BLaER1 treated with 17β-estradiol and CSF1 and Interleukin-3, amounts not matched to agents 10 nM and 100 nM (cell line): ENCODE data around the gene GLB1L.

Experiments
- H3K27ac ChIP-seq, 11 experiments: shearing (Covaris generic); formaldehyde crosslinking; 2 replicates each; pipeline ENCODE4 v1.8.1; 2022
- H3K27me3 ChIP-seq, 11 experiments: shearing (Covaris generic); formaldehyde crosslinking; 2 replicates each; pipeline ENCODE4 v1.8.1; 2022
- H3K36me3 ChIP-seq, 11 experiments: shearing (Covaris generic); formaldehyde crosslinking; 2 replicates each; pipeline ENCODE4 v1.8.1; 2022
- H3K4me1 ChIP-seq, 10 experiments: shearing (Covaris generic); formaldehyde crosslinking; 2 replicates each; pipeline ENCODE4 v1.8.1; 2022
- H3K4me2 ChIP-seq, 11 experiments: shearing (Covaris generic); formaldehyde crosslinking; 2 replicates each; pipeline ENCODE4 v1.8.1; 2022
- H3K4me3 ChIP-seq, 10 experiments: shearing (Covaris generic); formaldehyde crosslinking; 2 replicates each; pipeline ENCODE4 v1.8.1; 2022
- H3K9ac ChIP-seq, 11 experiments: shearing (Covaris generic); formaldehyde crosslinking; 2 replicates each; pipeline ENCODE4 v1.8.1; 2022
- H3K9me3 ChIP-seq, 11 experiments: shearing (Covaris generic); formaldehyde crosslinking; replicated peaks in 1 of 11; 2 replicates each; pipeline ENCODE4 v1.8.1; 2022
- H4K20me1 ChIP-seq, 11 experiments: shearing (Covaris generic); formaldehyde crosslinking; 2 replicates each; pipeline ENCODE4 v1.8.1; 2022
- Cebpa-rat ChIP-seq, 11 experiments: shearing (Covaris generic); IDR thresholded peaks; 2 replicates each; pipeline ENCODE4 v1.8.1; 2022

Gene GLB1L

GRCh38 chr2:219245148-219245898 lies at the start of gene GLB1L, which contains the start of gene STK16:
GLB1L (minus strand) TSS chr2:219245444; CDS start chr2:219243573, 1,871 bp downstream.
STK16 (plus strand) TSS chr2:219245479; CDS start chr2:219246000, 521 bp downstream.
- TF ChIP-seq Cebpa-rat (IDR thresholded peaks at IDR 0.05) = no peak
- Histone ChIP-seq H4K20me1 (peaks cover 0 to 15% (median 0%) of the 10 kb centered on the region in 11 experiments; a peak in 2 of 22 replicates), H3K27me3 (no peaks in the 10 kb centered on the region), H3K27ac (peak within 1 kb of the TSS; percentile 83 to 95 (median 91)), H3K4me3 (peak within 1 kb of the TSS; percentile 73 to 93 (median 83)), H3K9ac (peak within 1 kb of the TSS; percentile 86 to 94 (median 90)), H3K9me3 (no peaks in the 10 kb centered on the region), H3K4me1 (peaks cover 55 to 59% (median 58%) of the 10 kb centered on the region in 10 experiments), H3K36me3 (peaks cover 0 to 25% (median 3%) of the 10 kb centered on the region in 11 experiments; a peak in 9 of 22 replicates), H3K4me2 (peak within 1 kb of the TSS; percentile 91 to 100 (median 99))

GRCh38 chr2:219294356-219295351 lies 49.4 kb upstream of the GLB1L start:
- Histone ChIP-seq H3K27ac (peak overlapping the region; percentile 55 to 80 (median 70)), H3K4me3 (peak overlapping the region; percentile 57 to 76 (median 61)), H4K20me1 (peaks cover 0 to 8% (median 0%) of the 10 kb centered on the region in 11 experiments; a peak in 6 of 22 replicates), H3K27me3 (peaks cover 6 to 10% (median 9%) of the 10 kb centered on the region in 11 experiments), H3K9ac (peak overlapping the region; percentile 66 to 87 (median 80)), H3K4me1 (peaks cover 8 to 26% (median 16%) of the 10 kb centered on the region in 10 experiments; a peak in 18 of 20 replicates), H3K9me3 (no peaks in the 10 kb centered on the region), H3K4me2 (peak overlapping the region; percentile 78 to 96 (median 88)), H3K36me3 (no peaks in the 10 kb centered on the region)
- TF ChIP-seq Cebpa-rat (IDR thresholded peaks at IDR 0.05) = no peak

GRCh38 chr2:219293736-219294231 lies 48.5 kb upstream of the GLB1L start:
- no peaks in the 10 kb centered on the region; a peak in 1 of 22 replicates for H4K20me1 ChIP-seq
- TF ChIP-seq Cebpa-rat (IDR thresholded peaks at IDR 0.05) = no peak
- peak overlapping the region in 9 of 11 experiments; percentile 66 to 87 (median 81); a peak in 10 of 22 replicates for H3K9ac ChIP-seq
- peak overlapping the region in 6 of 10 experiments; percentile 58 to 76 (median 60); a peak in 7 of 20 replicates for H3K4me3 ChIP-seq
- peak overlapping the region; percentile 78 to 96 (median 88) for H3K4me2 ChIP-seq
- peaks cover 8 to 26% (median 15%) of the 10 kb centered on the region in 10 experiments; a peak in 18 of 20 replicates for H3K4me1 ChIP-seq
- H3K27ac ChIP-seq = peak overlapping the region in 1 of 11 experiments; percentile 69; a peak in 1 of 22 replicates
- peaks cover 0 to 1% (median under 1%) of the 10 kb centered on the region in 11 experiments; a peak in 12 of 22 replicates for H3K27me3 ChIP-seq
- no peaks in the 10 kb centered on the region for H3K9me3 ChIP-seq
- no peaks in the 10 kb centered on the region for H3K36me3 ChIP-seq

- Histone ChIP-seq H3K4me3 (no peak overlapping the region), H4K20me1 (no peaks in the 10 kb centered on the region; a peak in 1 of 22 replicates), H3K4me1 (peaks cover 8 to 30% (median 14%) of the 10 kb centered on the region in 10 experiments; a peak in 18 of 20 replicates), H3K27me3 (no peaks in the 10 kb centered on the region; a peak in 2 of 22 replicates), H3K9me3 (no peaks in the 10 kb centered on the region), H3K27ac (no peak overlapping the region), H3K36me3 (no peaks in the 10 kb centered on the region), H3K9ac (no peak overlapping the region), H3K4me2 (no peak overlapping the region)
- no peak for TF ChIP-seq Cebpa-rat (IDR thresholded peaks at IDR 0.05)
Measured at GRCh38 chr2:219292616-219293015, 47.4 kb upstream of the GLB1L start.

GRCh38 chr2:219291910-219292490 lies 46.8 kb upstream of the GLB1L start:
- Histone ChIP-seq H3K9ac (no peak overlapping the region), H4K20me1 (no peaks in the 10 kb centered on the region; a peak in 1 of 22 replicates), H3K9me3 (no peaks in the 10 kb centered on the region), H3K4me1 (peaks cover 8 to 32% (median 15%) of the 10 kb centered on the region in 10 experiments; a peak in 18 of 20 replicates), H3K4me3 (no peak overlapping the region), H3K27ac (no peak overlapping the region), H3K27me3 (no peaks in the 10 kb centered on the region; a peak in 2 of 22 replicates), H3K36me3 (no peaks in the 10 kb centered on the region), H3K4me2 (no peak overlapping the region)
- TF ChIP-seq Cebpa-rat (IDR thresholded peaks at IDR 0.05) = no peak

- Histone ChIP-seq H3K27ac (no peak overlapping the region), H3K27me3 (no peaks in the 10 kb centered on the region; a peak in 2 of 22 replicates), H3K9ac (no peak overlapping the region), H3K36me3 (peaks cover 0 to 5% (median 0%) of the 10 kb centered on the region in 11 experiments; a peak in 1 of 22 replicates), H3K9me3 (no peaks in the 10 kb centered on the region), H3K4me1 (peaks cover 9 to 36% (median 19%) of the 10 kb centered on the region in 10 experiments; a peak in 18 of 20 replicates), H3K4me2 (no peak overlapping the region), H3K4me3 (no peak overlapping the region), H4K20me1 (peaks cover 0 to 6% (median 0%) of the 10 kb centered on the region in 11 experiments; a peak in 2 of 22 replicates)
- no peak for TF ChIP-seq Cebpa-rat (IDR thresholded peaks at IDR 0.05)
Measured at GRCh38 chr2:219291394-219291793, 46.1 kb upstream of the GLB1L start.

- Histone ChIP-seq H3K4me2 (peak overlapping the region in 2 of 11 experiments; percentile 14 to 18; a peak in 1 of 22 replicates), H3K9ac (no peak overlapping the region), H3K4me3 (no peak overlapping the region), H3K9me3 (no peaks in the 10 kb centered on the region), H3K4me1 (peaks cover 10 to 43% (median 25%) of the 10 kb centered on the region in 10 experiments), H3K27me3 (no peaks in the 10 kb centered on the region; a peak in 2 of 22 replicates), H3K27ac (no peak overlapping the region), H4K20me1 (peaks cover 0 to 12% (median 0%) of the 10 kb centered on the region in 11 experiments; a peak in 8 of 22 replicates), H3K36me3 (peaks cover 0 to 7% (median 0%) of the 10 kb centered on the region in 11 experiments; a peak in 5 of 22 replicates)
- no peak for TF ChIP-seq Cebpa-rat (IDR thresholded peaks at IDR 0.05)
Measured at GRCh38 chr2:219290381-219291171, 45.3 kb upstream of the GLB1L start.
